GM19240 (cell line): Measurements from ENCODE around the gene KRT16.
"Not testable (repeated sequence)": the region's sequence is repeated elsewhere in the genome, so short reads cannot be mapped to it uniquely, and the experiment has no call there.

Experiments used
- DNase-seq: peaks from one replicate; pipeline ENCODE4 v3.0.0; 2011; ENCODE audit warnings: low spot score; ENCODE audit not compliant: insufficient read length

KRT16 gene

GRCh38 chr17:41583137-41584127 is 29.1 kb downstream of the KRT16 start:
- DNase-seq = no peak

GRCh38 chr17:41582061-41582968 is 30.3 kb downstream of the KRT16 start:
- DNase-seq = not testable (repeated sequence)

- no peak for DNase-seq
Observed at GRCh38 chr17:41581366-41582060, 31.1 kb downstream of the KRT16 start.

GRCh38 chr17:41580687-41581365 is 31.7 kb downstream of the KRT16 start:
- DNase-seq = no peak

GRCh38 chr17:41580244-41580575 is 32.4 kb downstream of the KRT16 start:
- no peak for DNase-seq

- DNase-seq = peak; percentile 90
Observed at GRCh38 chr17:41579484-41580243, 32.9 kb downstream of the KRT16 start.

GRCh38 chr17:41578971-41579370 is 33.6 kb downstream of the KRT16 start:
- DNase-seq = no peak

GRCh38 chr17:41578538-41578937 is 34.0 kb downstream of the KRT16 start:
- no peak for DNase-seq

- not testable (repeated sequence) for DNase-seq
Observed at GRCh38 chr17:41576740-41577139, 35.8 kb downstream of the KRT16 start.

GRCh38 chr17:41575336-41575735 is 37.2 kb downstream of the KRT16 start:
- no peak for DNase-seq

GRCh38 chr17:41571561-41572434 is 40.8 kb downstream of the KRT16 start, which contains the start of gene KRT9:
Gene KRT9, minus strand, starts transcription at chr17:41572059. Its CDS starts 67 bp downstream, at chr17:41571992.
- DNase-seq = no peak

- DNase-seq = no peak
Observed at GRCh38 chr17:41567317-41567716, 45.2 kb downstream of the KRT16 start.

GRCh38 chr17:41565338-41565737 is 47.2 kb downstream of the KRT16 start:
- no peak for DNase-seq

GRCh38 chr17:41563607-41564170 is 48.9 kb downstream of the KRT16 start:
- no peak for DNase-seq

GRCh38 chr17:41561554-41561953 is 51.0 kb downstream of the KRT16 start:
- no peak for DNase-seq
